ENCODE data around the gene LZTR1. TPM values are rescaled to one million over a fixed set of nuclear protein-coding genes. Genes with fewer than 3 reads are reported as not detected.

The LZTR1 gene
- total RNA-seq, 1 donor from 2014 or later, result 87.0 TPM

GRCh38 chr22:20965888-20966855, 15.9 kb upstream of the LZTR1 start:
- H3K27ac Mint-ChIP-seq (ENCODE audit: unreplicated experiment), result no peak overlapping the region
- H3K36me3 Mint-ChIP-seq (ENCODE audit: low read depth), result no peaks in the 10 kb centered on the region
- no peak for TF ChIP-seq CTCF (IDR thresholded peaks at IDR 0.05)
- H3K9me3 Mint-ChIP-seq (ENCODE audit: low read depth), result no peaks in the 10 kb centered on the region
- H3K27me3 Mint-ChIP-seq (ENCODE audit: low read depth), result peaks cover 5% of the 10 kb centered on the region
- H3K4me3 Mint-ChIP-seq (ENCODE audit: unreplicated experiment), result no peak overlapping the region
- peaks cover 9% of the 10 kb centered on the region for H3K4me1 Mint-ChIP-seq (ENCODE audit: low read depth)
- DNase-seq (ENCODE audit: low spot score), result no peak

DNA sequence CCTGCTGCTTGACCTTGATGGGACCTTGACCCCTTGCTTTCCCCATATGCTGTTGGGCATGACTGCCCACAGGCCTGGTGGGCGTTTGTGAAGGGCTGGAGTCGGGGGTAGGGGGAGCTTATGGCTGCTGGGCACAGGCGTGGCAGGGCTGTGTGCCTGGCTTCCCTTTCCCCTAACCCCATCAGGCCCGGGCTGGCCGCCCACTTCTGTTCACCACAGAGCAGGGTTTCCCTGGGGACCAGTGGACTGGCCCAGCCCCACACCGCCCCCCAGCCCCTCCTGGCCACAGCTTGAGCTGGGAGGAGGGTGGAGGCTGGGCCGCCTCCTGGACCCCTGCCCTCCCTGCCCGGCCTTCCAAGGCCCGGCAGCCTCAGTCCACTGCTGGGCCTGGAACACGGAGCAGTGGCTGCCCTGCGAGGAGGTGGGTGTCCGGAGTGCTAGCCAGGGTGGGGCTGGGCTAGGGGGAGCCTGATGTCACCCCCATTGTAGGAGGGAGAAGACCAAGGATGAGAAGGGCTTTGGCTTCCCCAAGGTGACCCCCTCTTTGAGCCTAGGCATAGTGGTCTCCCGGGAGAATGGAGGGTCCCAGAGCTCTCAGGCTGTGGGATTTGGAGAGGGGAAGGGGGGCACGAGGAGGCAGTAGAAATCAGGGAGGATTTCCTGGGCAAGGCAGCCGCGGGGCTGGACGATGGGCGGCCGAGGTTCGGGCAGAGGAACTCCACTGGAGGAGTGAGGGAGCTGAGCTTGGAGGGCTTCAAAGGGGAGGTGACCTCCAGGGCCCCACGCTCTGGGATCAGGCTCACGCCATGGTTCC, 15.0 kb upstream of the LZTR1 start, which contains the start of gene AIFM3:
Gene AIFM3, plus strand, starts transcription at position 373 of the 814 bp plus-strand sequence. CDS start 690 bp downstream, outside the sequence.
- H3K4me3 Mint-ChIP-seq (ENCODE audit: unreplicated experiment), result no peak within 1 kb of the TSS
- no peak for TF ChIP-seq CTCF (IDR thresholded peaks at IDR 0.05)
- H3K27ac Mint-ChIP-seq (ENCODE audit: unreplicated experiment), result no peak within 1 kb of the TSS
- H3K27me3 Mint-ChIP-seq (ENCODE audit: low read depth), result peaks cover 5% of the 10 kb centered on the region
- H3K36me3 Mint-ChIP-seq (ENCODE audit: low read depth), result no peaks in the 10 kb centered on the region
- DNase-seq (ENCODE audit: low spot score), result no peak
- H3K4me1 Mint-ChIP-seq (ENCODE audit: low read depth), result peaks cover 7% of the 10 kb centered on the region
- no peaks in the 10 kb centered on the region for H3K9me3 Mint-ChIP-seq (ENCODE audit: low read depth)

GRCh38 chr22:20967697-20968211, 14.3 kb upstream of the LZTR1 start:
- no peak overlapping the region for H3K27ac Mint-ChIP-seq (ENCODE audit: unreplicated experiment)
- no peak for TF ChIP-seq CTCF (IDR thresholded peaks at IDR 0.05)
- peaks cover 9% of the 10 kb centered on the region for H3K4me1 Mint-ChIP-seq (ENCODE audit: low read depth)
- no peaks in the 10 kb centered on the region for H3K36me3 Mint-ChIP-seq (ENCODE audit: low read depth)
- H3K4me3 Mint-ChIP-seq (ENCODE audit: unreplicated experiment), result no peak overlapping the region
- H3K9me3 Mint-ChIP-seq (ENCODE audit: low read depth), result no peaks in the 10 kb centered on the region
- no peak for DNase-seq (ENCODE audit: low spot score)
- H3K27me3 Mint-ChIP-seq (ENCODE audit: low read depth), result peaks cover 5% of the 10 kb centered on the region

GRCh38 chr22:20968281-20968977, 13.7 kb upstream of the LZTR1 start:
- no peak for DNase-seq (ENCODE audit: low spot score)
- Mint-ChIP-seq H3K27me3 (ENCODE audit: low read depth) (peaks cover 5% of the 10 kb centered on the region), H3K4me1 (ENCODE audit: low read depth) (peaks cover 9% of the 10 kb centered on the region), H3K27ac (ENCODE audit: unreplicated experiment) (no peak overlapping the region), H3K9me3 (ENCODE audit: low read depth) (no peaks in the 10 kb centered on the region), H3K36me3 (ENCODE audit: low read depth) (no peaks in the 10 kb centered on the region), H3K4me3 (ENCODE audit: unreplicated experiment) (no peak overlapping the region)
- TF ChIP-seq CTCF (IDR thresholded peaks at IDR 0.05), result no peak
